CD4-positive, CD25-positive, alpha-beta regulatory T cell (primary cell): ENCODE results near the gene CCDC40. TPM values are rescaled to one million over a fixed set of nuclear protein-coding genes. Genes with fewer than 3 reads are reported as not detected.

ENCODE experiments used
- ATAC-seq, 2 donors: fragments of 150-1000 bp; cut with Tn5 transposase; one replicate each; pipeline ENCODE4 v1.10.0; 2021; ENCODE audit warnings: low read depth in 2 of 2, moderate number of reproducible peaks in 2 of 2, moderate library complexity in 1 of 2
- DNase-seq, 3 donors: peaks; one replicate each; pipeline versions ENCODE4 v3.0.0 to v3.0.0-alpha.2; 2012 to 2022; ENCODE audit warnings: mixed read lengths in 1 of 3
- H3K27ac ChIP-seq: one replicate; pipeline ENCODE4 v1.7.0; 2013; ENCODE audit warnings: mild to moderate bottlenecking, low read length; ENCODE audit not compliant: insufficient read depth, poor library complexity, severe bottlenecking
- H3K27me3 ChIP-seq: one replicate; pipeline ENCODE4 v1.7.0; 2013; ENCODE audit warnings: low read length; ENCODE audit not compliant: control insufficient read depth, insufficient read depth
- H3K36me3 ChIP-seq: one replicate; pipeline ENCODE4 v1.7.0; 2013; ENCODE audit warnings: mild to moderate bottlenecking, low read length, moderate library complexity; ENCODE audit not compliant: control insufficient read depth, insufficient read depth
- H3K4me1 ChIP-seq: 2 replicates; pipeline ENCODE4 v1.7.0; 2013; ENCODE audit warnings: mild to moderate bottlenecking, low read length; ENCODE audit not compliant: insufficient read depth, control insufficient read depth, poor library complexity, severe bottlenecking
- H3K4me3 ChIP-seq: one replicate; pipeline ENCODE4 v1.7.0; 2013; ENCODE audit warnings: low read depth, mild to moderate bottlenecking, low read length, moderate library complexity
- H3K9me3 ChIP-seq, 2 experiments: 1 replicate in 1 of 2; 2 replicates in 1 of 2; pipeline ENCODE4 v1.7.0; 2013; ENCODE audit warnings: low read length in 2 of 2, mild to moderate bottlenecking in 1 of 2, moderate library complexity in 1 of 2; ENCODE audit not compliant: control insufficient read depth in 2 of 2
- H3K27ac Mint-ChIP-seq, 3 donors: one replicate each; pipeline ENCODE4 v1.8.0; 2020 to 2022; ENCODE audit warnings: mild to moderate bottlenecking in 3 of 3, mixed read lengths in 3 of 3, moderate library complexity in 2 of 3
- H3K27me3 Mint-ChIP-seq: one replicate; pipeline ENCODE4 v1.8.0; 2022; ENCODE audit warnings: mild to moderate bottlenecking, mixed read lengths
- H3K36me3 Mint-ChIP-seq: one replicate; pipeline ENCODE4 v1.8.0; 2020; ENCODE audit warnings: mixed read lengths
- H3K4me1 Mint-ChIP-seq, 4 donors: one replicate each; pipeline ENCODE4 v1.8.0; 2020 to 2022; ENCODE audit warnings: mixed read lengths in 4 of 4, mild to moderate bottlenecking in 1 of 4
- H3K4me3 Mint-ChIP-seq, 4 donors: one replicate each; pipeline ENCODE4 v1.8.0; 2020 to 2022; ENCODE audit warnings: mild to moderate bottlenecking in 4 of 4, mixed read lengths in 4 of 4, moderate library complexity in 3 of 4
- H3K9me3 Mint-ChIP-seq, 7 donors: one replicate each; pipeline ENCODE4 v1.8.0; 2020 to 2022; ENCODE audit warnings: mixed read lengths in 7 of 7, mild to moderate bottlenecking in 3 of 7, moderate library complexity in 2 of 7
- polyA plus RNA-seq, 4 donors: library from polyadenylated mRNA; unstranded; fragments of 300-500 nt; fragmentation: Illumina TruSeq; gene quantifications; one replicate each; pipeline ENCODE4 v1.2.3, GENCODE V29; 2021
- total RNA-seq: library from RNA; stranded (reverse); gene quantifications from one replicate; pipeline ENCODE4 v1.2.3, GENCODE V29; 2022

The CCDC40 gene
- total and polyA plus RNA-seq, 5 donors from 2014 or later = 0.32 TPM; not detected in 4

DNA sequence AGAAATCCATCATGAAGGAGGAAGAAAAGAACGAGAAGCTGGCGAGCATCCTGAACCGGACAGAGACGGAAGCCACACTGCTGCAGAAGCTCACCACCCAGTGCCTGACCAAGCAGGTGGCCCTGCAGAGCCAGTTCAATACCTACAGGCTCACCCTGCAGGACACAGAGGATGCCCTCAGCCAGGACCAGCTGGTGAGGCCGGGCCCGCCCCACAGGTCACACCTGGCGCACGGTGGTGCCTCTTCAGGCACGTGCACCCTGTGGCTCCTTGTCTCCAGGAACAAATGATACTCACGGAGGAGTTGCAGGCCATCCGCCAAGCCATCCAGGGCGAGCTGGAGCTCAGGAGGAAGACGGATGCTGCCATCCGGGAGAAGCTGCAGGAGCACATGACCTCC, 45.2 kb downstream of the CCDC40 start:
- H3K4me1 ChIP-seq = peaks cover 5% of the 10 kb centered on the region
- no peak overlapping the region for H3K4me3 ChIP-seq
- H3K27ac ChIP-seq = no peak overlapping the region
- no peaks in the 10 kb centered on the region for H3K27me3 ChIP-seq
- ATAC-seq = no peak
- peaks cover 20% of the 10 kb centered on the region for H3K27me3 Mint-ChIP-seq
- no peaks in the 10 kb centered on the region for H3K9me3 ChIP-seq
- H3K36me3 Mint-ChIP-seq = no peaks in the 10 kb centered on the region
- H3K4me3 Mint-ChIP-seq = no peak overlapping the region
- DNase-seq = no peak
- H3K4me1 Mint-ChIP-seq = peaks cover 0 to 6% (median 3%) of the 10 kb centered on the region in 4 donors
- H3K36me3 ChIP-seq = no peaks in the 10 kb centered on the region
- H3K27ac Mint-ChIP-seq = no peak overlapping the region
- H3K9me3 Mint-ChIP-seq = no peaks in the 10 kb centered on the region

DNA sequence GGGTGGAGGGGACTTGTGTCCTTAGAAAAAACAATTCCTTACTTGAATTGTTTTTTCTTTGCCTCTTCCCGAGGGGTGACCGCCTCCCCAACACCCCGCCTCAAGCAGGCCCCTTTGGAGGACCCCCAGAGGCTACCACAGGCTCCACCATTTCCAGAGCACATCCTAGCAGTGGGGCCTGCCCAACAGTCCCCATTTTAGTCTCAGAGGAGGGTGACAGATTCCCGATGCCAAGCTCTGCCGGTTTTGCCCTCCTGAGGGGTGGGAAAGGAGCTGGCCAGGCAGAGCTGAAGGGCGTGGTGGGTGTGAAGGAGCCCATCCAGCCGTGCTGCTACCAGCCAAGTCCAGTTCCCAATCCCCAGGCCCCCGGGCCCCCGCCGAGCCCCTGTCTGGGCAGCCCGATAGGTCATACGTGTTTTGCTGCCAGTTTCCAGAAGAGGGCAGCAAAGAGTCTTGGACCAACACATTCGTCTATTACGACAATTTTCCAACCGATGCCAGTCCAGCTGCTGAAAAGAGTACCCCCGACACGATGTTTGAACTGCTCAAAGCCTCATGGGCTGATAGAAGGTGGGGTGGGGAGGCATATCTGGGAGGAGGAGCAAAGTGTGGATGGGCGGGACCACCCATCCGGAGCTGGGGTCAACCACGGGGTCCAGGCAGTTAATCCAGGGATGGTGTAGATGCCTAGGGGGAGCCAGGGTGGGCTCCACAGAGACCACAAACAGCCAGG, 46.1 kb downstream of the CCDC40 start:
- Histone ChIP-seq H3K4me3 (no peak overlapping the region), H3K9me3 (no peaks in the 10 kb centered on the region), H3K4me1 (peaks cover 5% of the 10 kb centered on the region), H3K27ac (no peak overlapping the region), H3K27me3 (no peaks in the 10 kb centered on the region), H3K36me3 (no peaks in the 10 kb centered on the region)
- Mint-ChIP-seq H3K4me1 (peaks cover 0 to 6% (median 3%) of the 10 kb centered on the region in 4 donors), H3K9me3 (no peaks in the 10 kb centered on the region), H3K27ac (peak overlapping the region in 1 of 3 donors; percentile 25), H3K27me3 (peaks cover 18% of the 10 kb centered on the region), H3K4me3 (no peak overlapping the region), H3K36me3 (no peaks in the 10 kb centered on the region)
- ATAC-seq (no peak), DNase-seq (peak; percentile 29 to 67 (median 54))

DNA sequence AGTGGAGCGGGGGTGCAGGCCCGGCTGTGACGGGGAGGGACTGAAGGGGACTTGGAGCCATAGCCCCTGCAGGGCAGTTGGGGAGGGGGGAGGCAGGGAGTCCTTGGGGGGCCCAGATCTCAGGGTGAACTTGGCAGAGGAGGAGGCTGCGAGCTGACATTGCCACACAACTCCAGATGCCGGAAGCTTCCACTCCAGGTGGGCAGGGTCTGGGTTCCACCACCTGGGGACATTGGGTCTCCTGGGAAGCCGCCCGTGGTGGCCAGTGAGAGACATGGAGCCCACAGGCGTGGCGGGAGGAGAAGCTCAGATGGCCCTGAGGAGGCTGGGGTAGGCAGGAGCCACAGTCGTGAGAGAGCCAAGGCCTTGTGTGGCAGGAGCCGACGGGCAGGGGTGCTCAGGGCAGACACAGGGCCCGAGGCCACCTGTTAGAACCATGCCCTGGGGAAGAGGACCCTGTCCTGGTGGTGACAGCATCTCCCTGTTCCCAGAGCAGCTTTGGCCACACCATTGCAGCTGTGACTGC, 46.8 kb downstream of the CCDC40 start:
- no peaks in the 10 kb centered on the region for H3K36me3 Mint-ChIP-seq
- H3K4me3 Mint-ChIP-seq = no peak overlapping the region
- no peak overlapping the region for H3K4me3 ChIP-seq
- no peak overlapping the region for H3K27ac Mint-ChIP-seq
- no peaks in the 10 kb centered on the region for H3K27me3 ChIP-seq
- H3K27ac ChIP-seq = no peak overlapping the region
- no peaks in the 10 kb centered on the region for H3K9me3 Mint-ChIP-seq
- no peaks in the 10 kb centered on the region for H3K36me3 ChIP-seq
- peaks cover 13% of the 10 kb centered on the region for H3K27me3 Mint-ChIP-seq
- peaks cover 5% of the 10 kb centered on the region for H3K4me1 ChIP-seq
- peaks cover 0 to 6% (median 3%) of the 10 kb centered on the region in 4 donors for H3K4me1 Mint-ChIP-seq
- DNase-seq (no peak), ATAC-seq (no peak)
- no peaks in the 10 kb centered on the region for H3K9me3 ChIP-seq

DNA sequence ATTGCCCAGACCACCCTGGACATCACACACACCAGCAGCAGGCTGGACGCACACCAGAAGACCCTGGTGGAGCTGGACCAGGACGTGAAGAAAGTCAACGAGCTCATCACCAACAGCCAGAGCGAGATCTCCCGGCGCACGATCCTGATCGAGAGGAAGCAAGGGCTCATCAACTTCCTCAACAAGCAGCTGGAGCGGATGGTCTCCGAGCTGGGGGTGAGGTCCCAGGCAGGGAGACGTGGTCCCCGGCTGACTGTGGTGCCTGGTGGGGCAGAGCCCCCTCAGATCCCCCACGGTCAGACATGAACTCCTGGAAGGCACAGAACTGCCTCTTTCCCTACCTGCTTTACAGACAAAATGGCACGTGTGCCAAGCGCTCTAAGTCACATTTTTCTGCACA, 48.3 kb downstream of the CCDC40 start:
- Histone ChIP-seq H3K4me3 (no peak overlapping the region), H3K36me3 (no peaks in the 10 kb centered on the region), H3K4me1 (peaks cover 5% of the 10 kb centered on the region), H3K9me3 (no peaks in the 10 kb centered on the region), H3K27ac (no peak overlapping the region), H3K27me3 (no peaks in the 10 kb centered on the region)
- H3K36me3 Mint-ChIP-seq = no peaks in the 10 kb centered on the region
- ATAC-seq = no peak
- no peak overlapping the region for H3K4me3 Mint-ChIP-seq
- peaks cover 9% of the 10 kb centered on the region for H3K27me3 Mint-ChIP-seq
- DNase-seq = no peak
- H3K9me3 Mint-ChIP-seq = no peaks in the 10 kb centered on the region
- no peak overlapping the region for H3K27ac Mint-ChIP-seq
- peaks cover 0 to 6% (median 3%) of the 10 kb centered on the region in 4 donors for H3K4me1 Mint-ChIP-seq

DNA sequence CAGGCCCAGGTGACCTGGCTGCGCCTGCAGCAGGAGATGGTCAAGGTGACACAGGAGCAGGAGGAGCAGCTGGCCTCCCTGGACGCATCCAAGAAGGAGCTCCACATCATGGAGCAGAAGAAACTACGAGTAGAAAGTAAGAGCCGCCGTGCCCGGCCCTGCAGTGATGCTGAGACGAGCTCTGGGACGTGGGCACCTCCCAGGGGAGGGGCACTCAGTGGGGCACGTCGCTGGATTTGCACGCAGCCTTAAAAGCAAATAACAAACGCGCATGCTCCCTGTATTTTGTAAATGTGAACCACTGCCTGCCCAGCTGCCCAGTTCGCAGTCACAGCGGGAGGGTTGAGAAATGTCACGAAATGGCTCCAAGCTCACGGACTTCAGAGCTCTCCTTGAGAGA, 49.6 kb downstream of the CCDC40 start:
- no peak overlapping the region for H3K27ac Mint-ChIP-seq

DNA sequence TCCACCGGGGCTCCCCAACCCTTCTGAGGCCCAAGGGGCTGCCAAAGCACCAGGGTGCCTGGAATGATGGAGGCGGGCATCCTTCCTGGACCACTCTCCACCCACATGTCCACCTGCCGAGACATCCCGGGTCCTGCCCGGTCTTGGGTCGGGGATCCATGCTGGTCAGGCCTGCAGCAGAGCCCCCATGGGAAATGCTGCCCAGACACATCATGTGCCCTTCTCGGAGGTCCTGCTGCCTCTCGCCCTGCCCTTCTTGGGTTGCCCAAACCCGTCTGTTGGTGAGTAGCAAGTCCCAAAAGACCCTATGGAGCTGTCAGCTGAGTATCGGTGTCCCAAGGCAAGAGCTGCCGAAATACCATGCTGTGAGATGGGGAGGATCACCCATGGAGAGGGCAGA, 50.2 kb downstream of the CCDC40 start:
- H3K36me3 ChIP-seq = no peaks in the 10 kb centered on the region
- Mint-ChIP-seq H3K4me3 (no peak overlapping the region), H3K27ac (no peak overlapping the region), H3K9me3 (no peaks in the 10 kb centered on the region), H3K36me3 (no peaks in the 10 kb centered on the region), H3K4me1 (peaks cover 0 to 6% (median 3%) of the 10 kb centered on the region in 4 donors), H3K27me3 (peaks cover 14% of the 10 kb centered on the region)
- H3K27me3 ChIP-seq = no peaks in the 10 kb centered on the region
- no peak overlapping the region for H3K4me3 ChIP-seq
- no peaks in the 10 kb centered on the region for H3K9me3 ChIP-seq
- no peak for ATAC-seq
- H3K27ac ChIP-seq = no peak overlapping the region
- peaks cover 5% of the 10 kb centered on the region for H3K4me1 ChIP-seq
- no peak for DNase-seq

More for the DNA sequence above, 49.6 kb downstream of the CCDC40 start:
- Mint-ChIP-seq H3K36me3 (no peaks in the 10 kb centered on the region), H3K27me3 (peaks cover 9% of the 10 kb centered on the region), H3K4me1 (peaks cover 0 to 6% (median 3%) of the 10 kb centered on the region in 4 donors), H3K4me3 (no peak overlapping the region), H3K9me3 (no peaks in the 10 kb centered on the region)
- H3K4me3 ChIP-seq = no peak overlapping the region
- DNase-seq (no peak), ATAC-seq (no peak)
- H3K27me3 ChIP-seq = no peaks in the 10 kb centered on the region
- H3K9me3 ChIP-seq = no peaks in the 10 kb centered on the region
- peaks cover 5% of the 10 kb centered on the region for H3K4me1 ChIP-seq
- no peak overlapping the region for H3K27ac ChIP-seq
- no peaks in the 10 kb centered on the region for H3K36me3 ChIP-seq

DNA sequence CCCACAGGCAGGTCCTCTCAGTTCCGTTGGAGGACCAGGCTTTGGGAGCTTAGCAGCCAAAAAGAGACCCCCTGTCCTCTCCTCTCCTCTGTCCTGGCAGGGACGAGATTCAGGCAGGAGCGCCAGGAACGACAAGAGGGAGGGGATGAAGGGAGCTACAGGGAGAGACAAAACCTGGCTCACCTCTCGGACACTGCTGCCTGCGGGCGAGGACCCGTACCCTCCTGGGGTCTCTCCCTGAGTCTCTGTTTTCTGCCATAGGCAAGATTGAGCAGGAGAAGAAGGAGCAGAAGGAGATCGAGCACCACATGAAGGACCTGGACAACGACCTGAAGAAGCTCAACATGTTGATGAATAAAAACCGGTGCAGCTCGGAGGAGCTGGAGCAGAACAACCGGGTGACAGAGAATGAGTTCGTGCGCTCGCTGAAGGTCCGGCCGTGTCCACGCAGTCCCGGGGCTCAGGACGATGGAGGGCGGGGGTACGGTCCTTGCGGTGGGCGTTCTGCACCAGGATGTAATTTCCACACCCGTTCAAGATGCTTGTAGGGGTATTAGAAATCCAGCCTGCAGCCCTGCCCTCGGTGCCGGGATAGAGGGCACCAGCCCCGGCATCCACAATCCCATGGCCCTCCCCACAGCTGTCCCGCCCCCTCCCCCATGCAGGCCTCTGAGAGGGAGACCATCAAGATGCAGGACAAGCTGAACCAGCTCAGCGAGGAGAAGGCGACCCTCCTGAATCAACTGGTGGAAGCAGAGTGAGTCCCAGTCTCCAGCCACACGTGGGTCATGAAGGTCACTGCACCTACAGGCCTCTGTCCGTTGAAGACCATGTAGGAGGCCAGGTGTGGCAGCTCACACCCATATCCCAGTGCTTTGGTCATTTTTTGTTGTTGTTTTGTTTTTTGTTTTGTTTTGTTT, 51.2 kb downstream of the CCDC40 start:
- Mint-ChIP-seq H3K9me3 (no peaks in the 10 kb centered on the region), H3K27me3 (peaks cover 17% of the 10 kb centered on the region), H3K27ac (no peak overlapping the region), H3K36me3 (no peaks in the 10 kb centered on the region), H3K4me3 (peak overlapping the region in 1 of 4 donors; percentile 65), H3K4me1 (peaks cover 0 to 4% (median 2%) of the 10 kb centered on the region in 4 donors)
- no peak for DNase-seq
- no peaks in the 10 kb centered on the region for H3K27me3 ChIP-seq
- ATAC-seq = no peak
- H3K9me3 ChIP-seq = no peaks in the 10 kb centered on the region
- no peak overlapping the region for H3K27ac ChIP-seq
- no peak overlapping the region for H3K4me3 ChIP-seq
- peaks cover 4% of the 10 kb centered on the region for H3K4me1 ChIP-seq
- H3K36me3 ChIP-seq = no peaks in the 10 kb centered on the region
